NCI-H2107 treated with DMSO at 0.1 percent for 48 hours (cell line): ENCODE data around the gene TFDP2.
A peak's percentile ranks its signal among the peaks of the same experiment; 100 is the strongest.
"Not testable (repeated sequence)": the region's sequence is repeated elsewhere in the genome, so short reads cannot be mapped to it uniquely, and the experiment has no call there.

Experiments used
- DNase-seq: peaks from one replicate; lab custom pipeline; 2025; ENCODE audit not compliant: unreplicated experiment; lab: John Stamatoyannopoulos, UW

Gene TFDP2

DNA sequence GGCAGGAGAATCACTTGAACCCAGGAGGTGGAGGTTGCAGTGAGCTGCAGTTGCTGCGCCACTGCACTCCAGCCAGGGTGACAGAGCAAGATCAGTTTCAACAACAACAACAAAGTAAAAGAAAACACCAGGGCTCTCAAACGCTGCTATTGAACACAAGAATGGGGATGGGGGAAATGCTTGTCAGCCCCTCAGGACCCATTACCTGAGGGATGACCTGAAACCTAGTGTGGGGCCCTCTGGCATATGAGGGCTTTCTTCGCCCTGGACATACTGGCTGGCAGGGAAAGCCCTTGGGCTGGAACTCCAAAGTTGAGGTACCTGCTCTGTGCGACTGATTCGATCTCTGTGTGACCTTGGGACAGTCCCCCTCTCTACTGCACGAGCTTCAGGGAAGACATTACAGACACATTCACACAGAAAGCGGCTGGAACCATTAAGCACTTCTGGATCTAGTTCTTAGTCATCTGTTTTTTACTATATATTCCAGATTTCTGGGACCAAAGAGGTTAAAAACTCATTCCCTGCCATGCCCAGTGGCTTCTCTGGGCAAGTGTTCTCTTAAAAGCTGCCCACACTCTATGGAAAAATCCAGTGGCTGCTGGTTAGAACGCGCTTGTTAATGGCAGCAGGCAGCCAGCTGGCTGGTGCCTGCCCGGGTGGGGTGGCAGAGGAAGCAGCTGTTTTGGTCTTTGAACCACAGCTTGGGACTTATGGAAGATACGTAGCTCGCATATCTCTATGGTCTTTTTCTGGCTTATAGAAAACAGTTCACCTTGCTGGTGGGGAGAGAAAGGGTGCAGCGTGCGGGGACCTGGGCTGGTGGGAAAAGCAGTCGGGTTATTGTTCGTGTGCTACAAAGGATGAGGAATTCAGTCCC lies 215.7 kb downstream of the TFDP2 start:
- DNase-seq, result no peak

GRCh38 chr3:141930801-141931200 lies 218.5 kb downstream of the TFDP2 start:
- no peak for DNase-seq

DNA sequence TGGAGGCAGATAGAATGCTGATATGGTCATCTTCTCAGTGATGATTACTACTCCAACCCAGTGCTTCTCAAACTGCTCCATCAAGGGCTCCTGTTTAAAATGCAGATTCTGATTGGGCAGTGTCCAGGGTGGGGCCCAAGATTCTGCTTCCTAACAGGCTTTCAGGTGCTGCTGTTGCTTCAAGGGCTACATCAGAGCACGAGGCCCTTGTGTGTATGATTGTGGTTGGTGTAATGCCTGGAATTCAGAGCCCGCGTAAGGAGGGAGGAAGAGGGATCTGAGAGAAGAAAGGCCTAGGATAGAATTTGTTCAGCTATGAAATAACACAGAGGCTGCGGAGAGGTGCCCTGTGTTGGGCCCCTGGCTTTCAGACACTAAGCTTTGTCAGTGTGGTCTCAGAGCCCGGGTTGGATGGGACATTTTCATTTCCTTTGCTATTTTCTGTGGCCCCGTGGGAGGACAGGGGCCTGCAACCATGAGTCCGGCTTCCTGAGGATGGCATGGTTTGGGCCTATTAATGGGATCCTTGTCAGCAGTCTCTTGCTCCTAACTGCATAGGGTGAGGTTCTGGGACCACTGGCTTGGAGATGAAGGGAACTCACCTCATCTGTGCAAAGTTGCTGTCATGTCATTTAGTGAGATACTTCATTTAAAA lies 219.9 kb downstream of the TFDP2 start:
- DNase-seq, result no peak

DNA sequence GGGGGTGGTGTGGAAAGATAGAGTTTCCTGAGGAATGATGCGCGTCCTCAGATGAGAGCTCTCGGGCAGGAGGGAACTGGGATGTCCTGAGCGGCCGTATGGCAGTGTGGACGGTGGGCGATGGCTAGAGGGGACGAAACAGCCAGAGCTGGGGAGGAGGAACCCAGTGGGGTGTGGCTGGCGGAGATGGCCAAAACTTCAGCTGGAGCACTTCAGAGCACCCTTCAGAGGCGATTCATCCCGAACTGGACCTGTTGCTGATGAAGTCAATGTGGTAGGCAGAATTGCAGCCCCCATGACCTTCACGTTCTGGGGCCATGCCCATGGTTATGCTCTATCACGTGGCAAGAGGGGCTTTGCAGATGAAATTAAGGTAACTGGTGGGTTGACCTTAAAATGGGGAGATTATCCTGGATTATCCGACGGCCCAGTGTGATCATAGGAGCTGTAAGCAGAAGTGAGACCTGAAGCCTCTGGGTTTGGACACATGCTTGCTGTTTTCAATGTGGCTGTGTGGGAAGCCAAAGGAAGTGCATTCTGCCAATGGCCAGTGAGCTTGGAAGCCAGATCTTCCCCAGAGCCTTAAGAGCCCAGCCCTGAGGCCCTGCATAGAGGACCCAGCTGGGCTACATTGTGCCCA lies 220.6 kb downstream of the TFDP2 start:
- no peak for DNase-seq

- no peak for DNase-seq
Measured at GRCh38 chr3:141926929-141927328, 222.4 kb downstream of the TFDP2 start.

DNA sequence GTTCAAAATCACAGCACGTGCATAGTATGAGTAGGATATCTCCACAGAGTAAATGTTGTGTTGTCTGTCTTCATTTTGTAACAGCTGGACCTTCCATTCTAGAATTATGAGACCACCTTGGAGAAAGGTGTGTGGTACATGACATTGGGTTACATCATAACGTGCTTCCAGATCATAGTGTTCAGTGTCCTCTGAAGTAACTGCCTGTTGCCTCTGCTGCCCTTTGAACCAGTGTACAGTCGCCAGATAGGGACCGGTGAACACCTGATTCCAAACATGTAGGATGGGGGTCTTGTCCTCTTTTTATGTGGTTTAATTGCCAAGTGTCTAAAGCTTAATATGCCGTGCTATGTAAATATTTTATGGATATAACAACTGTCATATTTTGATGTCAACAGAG lies 223.7 kb downstream of the TFDP2 start:
- not testable (repeated sequence) for DNase-seq

DNA sequence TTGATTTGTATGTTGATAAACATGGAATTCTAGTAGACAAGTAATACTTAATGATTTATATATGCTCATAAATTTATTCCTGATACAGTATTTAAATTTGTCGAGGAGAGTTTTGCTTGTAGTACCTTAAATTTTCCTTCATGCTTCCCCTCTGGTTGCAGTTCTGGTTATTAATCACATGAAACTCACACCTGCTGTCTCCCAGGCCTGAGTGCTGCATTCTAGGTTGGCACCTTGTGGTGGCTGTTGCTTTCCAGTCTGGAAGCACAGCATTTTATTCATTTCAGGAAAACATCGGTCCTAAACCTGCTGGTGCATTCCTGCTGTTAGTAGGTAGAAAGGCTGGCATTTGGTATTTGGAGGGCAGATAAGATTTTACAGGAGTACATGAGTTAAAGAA lies 228.0 kb downstream of the TFDP2 start:
- DNase-seq, result no peak

GRCh38 chr3:141920701-141921100 lies 228.6 kb downstream of the TFDP2 start:
- DNase-seq, result no peak

- no peak for DNase-seq
Measured at GRCh38 chr3:141915766-141916165, 233.6 kb downstream of the TFDP2 start.

DNA sequence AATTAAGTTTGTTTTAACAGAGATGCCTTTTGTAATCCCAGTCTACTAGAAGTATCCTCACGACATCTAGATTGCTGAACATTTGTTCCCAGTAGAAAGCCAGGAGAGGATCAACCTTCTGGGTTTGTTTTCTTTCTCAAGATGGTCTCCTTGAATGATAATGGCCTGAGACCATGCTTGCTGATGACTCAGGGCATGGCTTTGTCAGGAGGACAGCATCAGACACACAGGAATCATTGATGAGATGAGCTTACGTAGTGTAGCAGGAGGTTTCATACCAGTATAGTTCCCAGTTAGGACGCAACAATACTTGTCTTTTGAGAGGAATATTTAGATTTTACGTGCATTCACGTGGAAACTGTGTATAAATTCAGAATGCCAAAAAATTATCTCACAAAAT lies 234.3 kb downstream of the TFDP2 start:
- DNase-seq, result no peak

DNA sequence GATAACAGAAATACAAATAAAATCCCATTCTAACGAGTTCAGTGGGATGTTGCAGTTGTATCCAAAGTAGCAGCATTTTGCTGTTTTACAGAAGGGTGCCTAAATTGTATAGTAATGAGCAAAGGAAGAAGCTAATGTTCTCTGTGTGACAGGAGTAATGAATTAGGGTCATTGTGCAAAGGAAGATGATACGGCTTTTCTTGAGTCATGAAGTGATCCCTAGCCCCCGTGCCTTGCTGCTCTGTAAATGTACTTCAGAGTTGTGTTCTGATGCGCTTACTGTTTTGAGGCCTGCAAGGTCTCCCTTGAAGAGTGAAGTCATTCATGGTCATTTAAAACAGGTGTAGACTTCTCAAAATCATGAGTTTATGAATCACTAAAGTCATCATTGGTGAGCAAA lies 235.0 kb downstream of the TFDP2 start:
- DNase-seq, result no peak

DNA sequence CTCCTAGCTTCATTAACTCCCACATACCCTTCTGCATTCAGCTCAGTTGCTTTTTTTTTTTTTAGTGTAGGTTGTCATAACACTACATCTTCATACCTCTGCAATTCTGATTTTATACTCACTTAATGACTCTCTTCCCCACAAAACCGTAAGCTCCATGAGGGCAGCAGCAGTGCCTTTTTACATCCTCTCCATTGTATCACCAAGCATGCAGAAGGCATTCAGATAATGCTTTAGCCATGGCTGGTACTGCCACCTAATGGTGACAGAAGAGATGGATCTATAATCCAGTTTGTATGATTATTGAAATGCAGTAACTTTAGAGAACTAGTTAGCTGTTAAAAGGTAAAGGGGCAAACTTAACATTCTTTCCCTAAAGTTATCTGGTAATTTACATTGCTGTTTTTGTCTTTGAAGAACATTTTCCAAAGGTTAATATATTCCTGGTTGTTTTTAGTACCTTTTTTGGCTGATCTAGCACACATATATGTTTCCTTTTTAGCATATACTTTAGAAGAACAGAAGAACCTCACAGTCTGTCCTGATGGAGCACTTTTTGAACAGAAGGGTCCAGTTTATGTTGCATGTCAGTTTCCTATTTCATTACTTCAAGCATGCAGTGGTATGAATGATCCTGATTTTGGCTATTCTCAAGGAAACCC lies 236.1 kb downstream of the TFDP2 start:
- peak; percentile 17 for DNase-seq

DNA sequence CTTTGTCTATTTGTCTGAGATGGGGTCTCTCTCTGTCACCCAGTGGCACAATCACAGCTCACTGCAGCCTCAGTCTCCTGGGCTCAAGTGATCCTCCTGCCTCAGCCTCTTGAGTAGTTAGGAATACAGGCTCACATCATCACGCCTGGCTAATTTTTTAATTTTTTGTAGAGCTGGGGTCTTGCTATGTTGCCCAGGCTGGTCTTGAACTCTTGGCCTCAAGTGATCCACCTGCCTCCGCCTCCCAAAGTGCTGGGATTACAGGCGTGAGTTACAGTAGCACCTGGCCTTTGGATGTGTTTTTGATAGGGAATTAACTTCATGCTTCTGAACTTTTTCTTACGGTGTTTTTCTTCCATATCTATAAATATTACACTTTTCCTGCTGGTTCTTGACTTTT lies 239.4 kb downstream of the TFDP2 start:
- DNase-seq, result not testable (repeated sequence)

DNA sequence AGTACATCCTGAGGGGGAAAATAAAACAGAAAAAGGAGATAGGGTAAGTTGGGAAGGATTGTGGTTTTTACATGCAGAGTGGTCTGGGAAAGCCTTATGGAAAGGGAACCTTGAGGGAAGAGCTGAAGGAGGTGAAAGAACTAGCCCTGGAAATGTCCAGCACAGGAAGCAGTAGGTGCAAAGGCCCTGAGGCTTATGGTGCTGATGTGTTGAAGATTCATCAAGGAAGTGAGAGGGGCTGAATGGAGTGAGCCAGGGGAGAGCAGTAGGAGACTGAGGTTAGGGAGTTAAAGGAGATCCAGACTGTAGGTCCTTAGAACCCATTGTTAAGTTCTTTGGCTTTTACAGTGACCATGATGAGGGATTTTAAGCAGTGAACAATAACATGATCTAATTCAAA lies 239.9 kb downstream of the TFDP2 start:
- DNase-seq, result no peak

DNA sequence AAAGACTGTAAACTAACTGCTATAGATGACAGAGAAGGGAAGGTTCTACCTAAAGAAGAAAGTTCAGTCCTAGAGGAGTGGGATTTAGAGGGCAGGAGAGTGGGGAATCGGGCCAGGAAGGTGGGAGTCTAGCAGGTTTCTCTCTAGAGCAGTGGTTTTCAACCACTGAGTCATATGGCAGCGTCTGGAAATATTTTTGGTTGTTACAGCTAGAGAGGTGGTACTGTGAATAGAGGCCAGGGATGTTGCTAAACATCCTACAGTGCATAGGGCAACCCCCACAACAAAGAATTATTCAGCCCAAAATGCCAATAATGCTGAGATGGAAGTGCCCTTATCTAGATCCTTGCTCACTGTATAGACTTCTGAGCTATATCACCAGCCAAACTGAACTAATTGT lies 244.2 kb downstream of the TFDP2 start:
- DNase-seq, result no peak

- DNase-seq, result no peak
Measured at GRCh38 chr3:141904203-141904602, 245.1 kb downstream of the TFDP2 start.

- DNase-seq, result no peak
Measured at GRCh38 chr3:141901914-141902313, 247.4 kb downstream of the TFDP2 start.

DNA sequence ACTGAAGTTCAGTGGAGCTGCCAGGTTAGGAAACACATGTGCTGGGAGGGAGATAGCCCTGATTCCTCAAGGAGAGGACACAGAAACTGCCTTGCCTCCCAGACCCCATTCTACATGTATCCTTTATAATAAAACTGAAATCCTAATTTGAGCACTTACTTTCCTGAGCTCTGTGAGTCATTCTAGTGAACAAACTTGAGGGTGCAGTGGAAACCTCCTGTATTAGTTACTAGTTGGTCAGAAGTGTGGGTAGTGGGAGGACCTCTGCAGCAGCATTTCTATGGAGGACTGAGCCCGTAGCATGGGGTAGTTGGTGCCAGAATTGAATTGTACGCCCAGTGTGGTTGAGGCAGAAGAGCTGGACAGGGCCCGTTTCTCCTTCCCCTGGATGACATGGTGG lies 249.0 kb downstream of the TFDP2 start:
- no peak for DNase-seq

GRCh38 chr3:141898908-141899307 lies 250.4 kb downstream of the TFDP2 start:
- DNase-seq, result no peak

DNA sequence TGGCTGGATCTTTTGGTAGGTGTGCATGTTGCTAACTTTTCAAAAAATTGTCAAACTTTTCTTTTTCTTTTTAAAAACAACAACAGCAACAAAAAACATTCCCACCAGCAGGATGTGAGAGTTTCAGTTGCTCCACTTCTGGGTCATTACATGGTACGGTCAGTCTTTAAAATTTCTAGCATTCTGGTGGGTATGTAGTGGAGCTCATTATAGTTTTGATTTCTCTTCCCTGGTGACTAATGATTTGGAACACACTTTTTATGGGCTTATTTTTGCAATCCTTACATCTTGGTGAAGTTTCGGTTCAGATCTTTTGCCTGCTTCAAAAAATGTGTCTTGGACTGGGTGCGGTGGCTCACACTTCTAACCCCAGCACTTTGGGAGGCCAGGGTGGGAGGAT lies 253.6 kb downstream of the TFDP2 start:
- no peak for DNase-seq

DNA sequence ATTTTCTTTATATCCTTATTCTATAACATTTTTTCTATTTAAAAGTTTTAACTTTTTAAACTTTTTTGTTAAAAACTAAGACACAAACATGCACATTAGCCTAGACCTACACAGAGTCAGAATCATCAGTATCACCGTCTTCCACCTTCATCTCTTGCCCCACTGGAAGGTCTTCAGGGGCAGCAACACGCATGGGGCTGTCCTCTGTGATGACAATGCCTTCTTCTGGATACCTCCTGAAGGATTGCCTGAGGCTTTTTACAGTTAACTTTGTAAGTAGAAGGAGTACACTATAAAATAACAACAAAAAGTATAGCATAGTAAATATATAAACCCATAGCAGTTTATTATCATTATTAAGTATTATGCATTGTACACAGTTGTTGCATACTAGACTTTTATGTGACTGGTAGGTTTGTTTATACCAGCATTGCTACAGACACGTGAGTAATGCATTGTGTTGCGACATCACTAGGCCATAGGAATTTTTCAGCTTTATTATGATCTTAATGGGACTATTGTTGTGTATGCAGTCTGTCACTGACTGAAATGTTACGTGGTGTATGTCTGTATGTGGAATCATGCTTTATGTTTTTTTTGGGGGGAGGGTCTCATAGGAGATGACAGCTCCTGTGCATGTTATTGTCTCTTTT lies 254.7 kb downstream of the TFDP2 start:
- no peak for DNase-seq
